Spleen (tissue), 11 donors: ENCODE results near the gene HSH2D. TPM values are rescaled to one million over a fixed set of nuclear protein-coding genes. Genes with fewer than 3 reads are reported as not detected.
A peak's percentile ranks its signal among the peaks of the same experiment; 100 is the strongest.
"Not testable (repeated sequence)": the region's sequence is repeated elsewhere in the genome, so short reads cannot be mapped to it uniquely, and the experiment has no call there.

Source experiments
- DNase-seq: peaks from one replicate; pipeline ENCODE4 v3.0.0-alpha.2; 2020
- H3K27ac ChIP-seq, 8 donors: fragments of 200-600 bp; sonication (generic) in 7 of 8; 1 replicate in 4 of 8; 2 replicates in 4 of 8; pipeline versions ENCODE4 v1.5.0 to v1.8.0; 2016 to 2021; ENCODE audit warnings: inconsistent platforms in 4 of 8, mild to moderate bottlenecking in 4 of 8, moderate library complexity in 1 of 8
- H3K27me3 ChIP-seq, 7 donors: fragments of 200-600 bp; sonication (generic) in 6 of 7; replicated peaks in 1 of 7; 1 replicate in 4 of 7; 2 replicates in 3 of 7; pipeline versions ENCODE4 v1.5.0 to v1.8.0; 2016 to 2021; ENCODE audit warnings: inconsistent platforms in 3 of 7, mild to moderate bottlenecking in 1 of 7
- H3K36me3 ChIP-seq, 6 donors: fragments of 200-600 bp; sonication (generic) in 5 of 6; 1 replicate in 4 of 6; 2 replicates in 2 of 6; pipeline versions ENCODE4 v1.5.0 to v1.8.0; 2016 to 2021; ENCODE audit warnings: inconsistent platforms in 2 of 6
- H3K4me1 ChIP-seq, 6 donors: fragments of 200-600 bp; sonication (generic) in 5 of 6; 1 replicate in 3 of 6; 2 replicates in 3 of 6; pipeline versions ENCODE4 v1.5.0 to v1.8.0; 2016 to 2021; ENCODE audit warnings: inconsistent platforms in 3 of 6
- H3K4me3 ChIP-seq, 8 donors: fragments of 200-600 bp; sonication (generic) in 7 of 8; 1 replicate in 4 of 8; 2 replicates in 4 of 8; pipeline versions ENCODE4 v1.5.0 to v1.8.0; 2016 to 2021; ENCODE audit warnings: inconsistent platforms in 4 of 8, mild to moderate bottlenecking in 4 of 8, moderate library complexity in 2 of 8
- H3K9me3 ChIP-seq, 8 donors: fragments of 200-600 bp; sonication (generic) in 7 of 8; 1 replicate in 4 of 8; 2 replicates in 4 of 8; pipeline versions ENCODE4 v1.5.0 to v1.8.0; 2016 to 2021; ENCODE audit warnings: inconsistent platforms in 4 of 8
- POLR2A ChIP-seq, 3 donors: fragments of 450-650 bp; IDR thresholded peaks; one replicate each; pipeline ENCODE4 v1.5.1; 2017; ENCODE audit warnings: antibody characterized with exemption in 3 of 3, mild to moderate bottlenecking in 1 of 3
- POLR2AphosphoS5 ChIP-seq, 3 donors: sonication (generic); formaldehyde crosslinking; IDR thresholded peaks; one replicate each; pipeline ENCODE4 v1.5.1; 2017; ENCODE audit warnings: antibody characterized with exemption in 3 of 3
- WGBS, 5 donors: extraction: QIAGEN DNeasy Blood & Tissue Kit in 3 of 5; methylation state at CpG; one replicate each; pipeline versions ENCODE4 v1.1.5 to v1.1.7; 2013 to 2018; 5-methylcytosine and 5-hydroxymethylcytosine counted together
- intact Hi-C: fragments of 100-400 bp; cut with DNase I; formaldehyde crosslinking; loops from one replicate; pipeline ENCODE4 v1.15.0; 2023; ENCODE audit warnings: low total_unique reads
- polyA plus RNA-seq, 3 donors: library from polyadenylated mRNA; stranded (reverse); fragments of 200-250 nt; gene quantifications; one replicate each; pipeline ENCODE4 v1.2.1, GENCODE V29; 2013
- total RNA-seq, 7 donors: library from RNA; depleted of rRNA in 3 of 7; stranded (reverse); fragments of >200 nt in 3 of 7; fragmentation: NEBNext Ultra II Directional in 4 of 7; extraction: Animal tissue kit (Norgen Biotek cat#: 25700) in 4 of 7; gene quantifications; one replicate each; pipeline versions ENCODE4 v1.1.0 to v1.2.1, GENCODE V29; 2016 to 2021
- TF ChIP-seq, protein P1 (sequence below), 11 experiments: fragments of 200-600 bp in 7 of 11; fragments of 450-650 bp in 4 of 11; sonication (generic) in 4 of 11; IDR thresholded peaks in 8 of 11; conservative IDR thresholded peaks in 3 of 11; 1 replicate in 7 of 11; 2 replicates in 4 of 11; pipeline versions ENCODE4 v1.4.0 to v1.8.0; 2016 to 2021; ENCODE audit warnings: antibody characterized with exemption in 11 of 11, inconsistent platforms in 4 of 11, mild to moderate bottlenecking in 1 of 11
- donor health status: healthy with polysubstance abuse.
- donor health status: DM: no; HTN: no; CAD: no; lungs with moderate emphysema.
- donor health status: DM: no; HTN: no; CAD: no.
- donor health status: Bipolar disorder and iron deficiency.
- donor health status: healthy.
- donor health status: DM: no; HTN: no; CAD: no.
- donor health status: DM: yes; HTN: yes; CAD: no.

Gene HSH2D
- total and polyA plus RNA-seq, 10 donors, result 39.6 to 119 (median 61.4) TPM

GRCh38 chr19:16119075-16119857 is 24.2 kb upstream of the HSH2D start:
- H3K36me3 ChIP-seq, result peaks cover 6 to 100% (median 67%) of the 10 kb centered on the region in 6 donors
- 59 to 72% (median 65%) methylated on average over 19 of the region's 19 CpGs for WGBS, 5 donors
- H3K27ac ChIP-seq, result peak overlapping the region; percentile 53 to 94 (median 83)
- peaks cover 26 to 78% (median 67%) of the 10 kb centered on the region in 6 donors for H3K4me1 ChIP-seq
- peak in 1 of 3 donors; percentile 68 for TF ChIP-seq POLR2AphosphoS5 (IDR thresholded peaks at IDR 0.05)
- peak overlapping the region in 2 of 8 donors; percentile 5 to 51 for H3K4me3 ChIP-seq
- not testable (repeated sequence) for H3K9me3 ChIP-seq, H3K27me3 ChIP-seq, DNase-seq
- intact Hi-C loops, result loop anchor here (10.0 kb wide), 1 partner anchor 66 kb away; the partner anchor contains the start of gene FAM32A

DNA sequence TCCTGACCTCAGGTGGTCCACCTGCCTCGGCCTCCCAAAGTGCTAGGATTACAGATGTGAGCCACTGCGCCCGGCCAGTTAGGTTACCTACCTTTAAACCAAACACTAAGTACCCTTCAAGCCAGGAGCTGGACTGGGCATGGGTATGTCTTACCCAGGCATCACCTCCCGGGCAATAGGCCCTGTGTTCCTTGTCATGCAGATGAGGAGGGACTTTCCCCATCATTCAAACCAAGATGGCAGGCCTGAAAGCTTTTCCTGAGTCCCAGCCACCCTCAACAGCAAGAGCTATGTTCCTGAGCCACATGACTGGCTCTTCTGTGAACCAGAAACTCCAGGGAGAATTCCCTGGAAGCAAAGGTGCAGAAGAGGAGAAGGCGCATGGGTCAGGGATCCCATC is 22.3 kb upstream of the HSH2D start:
- intact Hi-C loops, result no loop called here
- peak overlapping the region in 4 of 8 donors; percentile 83 to 94 (median 90) for H3K27ac ChIP-seq
- 76 to 95% (median 87%) methylated on average over 5 of the region's 5 CpGs for WGBS, 5 donors

GRCh38 chr19:16121967-16122366 is 21.5 kb upstream of the HSH2D start:
- H3K27ac ChIP-seq, result no peak overlapping the region
- H3K9me3 ChIP-seq, result no peaks in the 10 kb centered on the region
- peaks cover 8 to 51% (median 40%) of the 10 kb centered on the region in 6 donors for H3K4me1 ChIP-seq
- DNase-seq, result no peak
- intact Hi-C loops, result no loop called here
- H3K27me3 ChIP-seq, result no peaks in the 10 kb centered on the region
- H3K4me3 ChIP-seq, result no peak overlapping the region
- H3K36me3 ChIP-seq, result peaks cover 6 to 100% (median 88%) of the 10 kb centered on the region in 6 donors
- TF ChIP-seq POLR2AphosphoS5 (IDR thresholded peaks at IDR 0.05) (no peak), POLR2A (IDR thresholded peaks at IDR 0.05) (no peak)
- TF ChIP-seq, protein P1, sequence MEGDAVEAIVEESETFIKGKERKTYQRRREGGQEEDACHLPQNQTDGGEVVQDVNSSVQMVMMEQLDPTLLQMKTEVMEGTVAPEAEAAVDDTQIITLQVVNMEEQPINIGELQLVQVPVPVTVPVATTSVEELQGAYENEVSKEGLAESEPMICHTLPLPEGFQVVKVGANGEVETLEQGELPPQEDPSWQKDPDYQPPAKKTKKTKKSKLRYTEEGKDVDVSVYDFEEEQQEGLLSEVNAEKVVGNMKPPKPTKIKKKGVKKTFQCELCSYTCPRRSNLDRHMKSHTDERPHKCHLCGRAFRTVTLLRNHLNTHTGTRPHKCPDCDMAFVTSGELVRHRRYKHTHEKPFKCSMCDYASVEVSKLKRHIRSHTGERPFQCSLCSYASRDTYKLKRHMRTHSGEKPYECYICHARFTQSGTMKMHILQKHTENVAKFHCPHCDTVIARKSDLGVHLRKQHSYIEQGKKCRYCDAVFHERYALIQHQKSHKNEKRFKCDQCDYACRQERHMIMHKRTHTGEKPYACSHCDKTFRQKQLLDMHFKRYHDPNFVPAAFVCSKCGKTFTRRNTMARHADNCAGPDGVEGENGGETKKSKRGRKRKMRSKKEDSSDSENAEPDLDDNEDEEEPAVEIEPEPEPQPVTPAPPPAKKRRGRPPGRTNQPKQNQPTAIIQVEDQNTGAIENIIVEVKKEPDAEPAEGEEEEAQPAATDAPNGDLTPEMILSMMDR (IDR thresholded peaks at IDR 0.05 in 8 of 11, conservative IDR thresholded peaks at IDR 0.05 in 3 of 11), result no peak
- 93 to 96% (median 94%) methylated on average over 11 of the region's 11 CpGs for WGBS, 5 donors

More for the DNA sequence above, 22.3 kb upstream of the HSH2D start:
- Histone ChIP-seq H3K36me3 (peaks cover 6 to 100% (median 79%) of the 10 kb centered on the region in 6 donors), H3K27me3 (no peaks in the 10 kb centered on the region), H3K4me3 (no peak overlapping the region), H3K4me1 (peaks cover 16 to 60% (median 49%) of the 10 kb centered on the region in 6 donors), H3K9me3 (no peaks in the 10 kb centered on the region)
- DNase-seq, result no peak
- TF ChIP-seq, protein P1 (IDR thresholded peaks at IDR 0.05 in 8 of 11, conservative IDR thresholded peaks at IDR 0.05 in 3 of 11), result no peak
- TF ChIP-seq POLR2A (IDR thresholded peaks at IDR 0.05), result no peak
- no peak for TF ChIP-seq POLR2AphosphoS5 (IDR thresholded peaks at IDR 0.05)

DNA sequence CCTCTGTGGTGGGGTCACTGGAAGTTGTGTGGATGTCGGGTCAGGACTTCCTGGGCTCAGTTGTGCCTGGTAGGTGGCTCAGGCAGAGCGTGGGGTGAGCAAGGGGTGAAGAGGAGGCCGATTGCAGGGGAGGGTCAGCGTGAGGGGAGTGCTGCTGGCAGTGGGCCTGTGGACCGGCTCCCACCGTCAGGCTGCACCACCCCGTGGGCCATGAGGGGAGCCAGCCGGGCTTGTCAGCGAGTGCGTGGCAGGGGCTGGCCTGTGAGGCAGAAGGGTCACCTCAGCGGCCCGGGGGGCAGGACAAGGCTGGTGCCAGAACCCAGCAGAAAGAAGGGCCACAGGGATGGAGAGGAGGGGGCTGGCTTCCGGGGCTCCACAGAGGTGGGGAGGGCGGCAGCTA is 18.5 kb upstream of the HSH2D start:
- Histone ChIP-seq H3K4me3 (no peak overlapping the region), H3K36me3 (peaks cover 6 to 100% (median 98%) of the 10 kb centered on the region in 6 donors), H3K9me3 (no peaks in the 10 kb centered on the region), H3K27me3 (no peaks in the 10 kb centered on the region), H3K27ac (peak overlapping the region in 1 of 8 donors; percentile 24), H3K4me1 (peaks cover 1 to 21% (median 11%) of the 10 kb centered on the region in 6 donors)
- intact Hi-C loops, result no loop called here
- TF ChIP-seq, protein P1 (IDR thresholded peaks at IDR 0.05 in 8 of 11, conservative IDR thresholded peaks at IDR 0.05 in 3 of 11), result no peak
- TF ChIP-seq POLR2AphosphoS5 (IDR thresholded peaks at IDR 0.05) (peak in 1 of 3 donors; percentile 44), POLR2A (IDR thresholded peaks at IDR 0.05) (no peak)
- 87 to 95% (median 89%) methylated on average over 12 to 14 of the region's 14 CpGs for WGBS, 5 donors
- no peak for DNase-seq
